K562 (cell line): ENCODE data around the gene NFYC. TPM values are rescaled to one million over a fixed set of nuclear protein-coding genes. Genes with fewer than 3 reads are reported as not detected.

Experiments used
- ATAC-seq: fragments of 200-7000 bp; cut with Tn5 transposase; 3 replicates; pipeline ENCODE4 v1.9.1; 2020; ENCODE audit warnings: moderate library complexity
- BruUV-seq: library from RNA; stranded (reverse); fragments of 400-500 nt; replicated peaks from 2 replicates; lab custom pipeline; 2021; lab: Mats Ljungman, UMichigan
- CTCF ChIA-PET: fragments of 300-600 bp; formaldehyde crosslinking; extraction: SDS; loops from one replicate; lab custom pipeline; 2021; ENCODE audit warnings: low intra/inter-chr PET ratio; lab: Yijun Ruan, JAX
- POLR2A ChIA-PET: fragments of 300-600, 350-650 bp; sonication (Branson Sonifier 250); formaldehyde crosslinking; extraction: SDS; loops from one replicate; lab custom pipeline; 2021; ENCODE audit warnings: antibody characterized with exemption, inconsistent platforms; lab: Yijun Ruan, JAX
- DNase-seq, 4 experiments: peaks; one replicate each; pipeline versions ENCODE4 v3.0.0 to v3.0.0-alpha.2; 2011 to 2018; ENCODE audit warnings: low spot score in 3 of 4, mixed read lengths in 3 of 4; ENCODE audit errors: extremely low read depth in 1 of 4
- FAIRE-seq: peaks from 2 replicates; lab custom pipeline; 2011; peaks lifted over from hg19 to GRCh38; lab: Jason Lieb, UNC
- H2AFZ ChIP-seq: 2 replicates; pipeline ENCODE4 v1.6.0; 2011; ENCODE audit warnings: low read depth, low read length, control low read depth, inconsistent platforms
- H3K27ac ChIP-seq: fragments of 200-600 bp; 3 replicates; pipeline ENCODE4 v1.8.0; 2011; ENCODE audit warnings: low read depth, mild to moderate bottlenecking, control low read depth, inconsistent platforms, low read length, moderate library complexity, mixed read lengths; ENCODE audit errors: extremely low read depth
- H3K27me3 ChIP-seq, 2 experiments: fragments of 300-600 bp in 1 of 2; 2 replicates in 1 of 2; 3 replicates in 1 of 2; pipeline versions ENCODE4 v1.6.0 to v1.8.0; 2011; ENCODE audit warnings: inconsistent platforms in 2 of 2, low read length in 2 of 2, mild to moderate bottlenecking in 1 of 2, mixed read lengths in 1 of 2, moderate library complexity in 1 of 2; ENCODE audit not compliant: control insufficient read depth in 2 of 2, insufficient read depth in 2 of 2
- H3K36me3 ChIP-seq: fragments of 300-600 bp; 3 replicates; pipeline ENCODE4 v1.8.0; 2011; ENCODE audit warnings: mild to moderate bottlenecking, low read length, inconsistent platforms; ENCODE audit not compliant: control insufficient read depth, insufficient read depth
- H3K4me1 ChIP-seq, 2 experiments: fragments of 200-600 bp in 1 of 2; replicated peaks in 1 of 2; 2 replicates in 1 of 2; 3 replicates in 1 of 2; pipeline versions ENCODE4 v1.5.1 to v1.8.0; 2011; ENCODE audit warnings: inconsistent platforms in 2 of 2, low read length in 2 of 2, mild to moderate bottlenecking in 1 of 2, mixed read lengths in 1 of 2, moderate library complexity in 1 of 2; ENCODE audit not compliant: control insufficient read depth in 2 of 2, insufficient read depth in 2 of 2
- H3K4me2 ChIP-seq: 2 replicates; pipeline ENCODE4 v1.6.1; 2011; ENCODE audit warnings: low read length, control low read depth, inconsistent platforms, mixed read lengths; ENCODE audit not compliant: insufficient read depth
- H3K4me3 ChIP-seq: fragments of 200-600 bp; sonication (generic), shearing (Covaris generic); 2 replicates; pipeline ENCODE4 v1.5.1; 2016; ENCODE audit warnings: control low read depth, inconsistent platforms
- H3K79me2 ChIP-seq: fragments of 200-600 bp; 3 replicates; pipeline ENCODE4 v1.8.0; 2011; ENCODE audit warnings: low read length, inconsistent platforms; ENCODE audit not compliant: control insufficient read depth, insufficient read depth
- H3K9ac ChIP-seq, 2 experiments: 2 replicates each; pipeline versions ENCODE4 v1.6.0 to v1.6.1; 2011; ENCODE audit warnings: low read depth in 2 of 2, low read length in 2 of 2, control low read depth in 1 of 2, inconsistent platforms in 1 of 2, mild to moderate bottlenecking in 1 of 2, mixed read lengths in 1 of 2; ENCODE audit not compliant: insufficient read depth in 1 of 2
- H3K9me1 ChIP-seq: one replicate; pipeline ENCODE4 v1.6.0; 2011; ENCODE audit warnings: inconsistent platforms, mild to moderate bottlenecking, low read length, moderate library complexity; ENCODE audit not compliant: control insufficient read depth, insufficient read depth
- H3K9me3 ChIP-seq: replicated peaks from 2 replicates; pipeline ENCODE4 v1.5.1; 2011; ENCODE audit warnings: low read depth, low read length, inconsistent platforms; ENCODE audit not compliant: control insufficient read depth, insufficient read depth
- H4K20me1 ChIP-seq: replicated peaks from 2 replicates; pipeline ENCODE4 v1.6.1; 2011; ENCODE audit warnings: low read length, inconsistent platforms, mixed read lengths; ENCODE audit not compliant: control insufficient read depth, insufficient read depth
- NFYB ChIP-seq: IDR thresholded peaks from 2 replicates; pipeline ENCODE4 v1.6.1; 2011; ENCODE audit warnings: mild to moderate bottlenecking, moderate library complexity; ENCODE audit not compliant: insufficient read length; ENCODE audit errors: extremely low read depth
- ZBTB49 ChIP-seq: sonication (generic); formaldehyde crosslinking; IDR thresholded peaks from 2 replicates; pipeline ENCODE4 v1.8.0; 2022; ENCODE audit warnings: missing genetic modification reagents, mild to moderate bottlenecking, borderline replicate concordance
- WGBS: fragments of 100-300 bp; shearing (Covaris generic); methylation state at CpG from one replicate; pipeline ENCODE4 v1.1.6; 2016; ENCODE audit warnings: low coverage, mixed read lengths; ENCODE audit not compliant: insufficient coverage; ENCODE audit errors: missing lambda C conversion rate; 5-methylcytosine and 5-hydroxymethylcytosine counted together
- in situ Hi-C: fragments of 300-500 bp; cut with MboI; formaldehyde crosslinking; loops from 4 replicates; pipeline ENCODE4 v1.15.0; 2018; ENCODE audit warnings: inconsistent platforms, mixed read lengths
- intact Hi-C: fragments of 100-400 bp; cut with micrococcal nuclease; formaldehyde crosslinking; loops from 2 replicates; pipeline ENCODE4 v1.14.2; 2022
- polyA plus RNA-seq, 8 experiments: library from polyadenylated mRNA; depleted of rRNA in 4 of 8; stranded (reverse) in 5 of 8; unstranded in 3 of 8; fragments of >200 nt; fragmentation: Nextera tagmentation in 2 of 8; fragmentation: Illumina TruSeq in 1 of 8; extraction: Ambion mirVana in 2 of 8; extraction: Trizol in 1 of 8; gene quantifications; 2 replicates each; pipeline versions ENCODE4 v1.2.1 to v1.2.3, GENCODE V29; 2011 to 2014; ENCODE audit warnings: inconsistent platforms in 1 of 8, missing spikeins in 1 of 8
- total RNA-seq, 7 experiments: library from RNA; depleted of rRNA in 6 of 7; stranded (reverse); fragments of >200 nt in 6 of 7; fragmentation: Illumina TruSeq in 2 of 7; extraction: Trizol in 2 of 7; gene quantifications; 2 replicates each; pipeline versions ENCODE4 v1.2.1 to v1.2.3, GENCODE V29; 2011 to 2021; ENCODE audit warnings: low replicate concordance in 1 of 7

NFYC gene
- total and polyA plus RNA-seq, 9 of the 15 experiments (the other 6 are each of a cell fraction or from before 2014, with no cell fraction given): 4.8 to 59.8 (median 41.1) TPM

DNA sequence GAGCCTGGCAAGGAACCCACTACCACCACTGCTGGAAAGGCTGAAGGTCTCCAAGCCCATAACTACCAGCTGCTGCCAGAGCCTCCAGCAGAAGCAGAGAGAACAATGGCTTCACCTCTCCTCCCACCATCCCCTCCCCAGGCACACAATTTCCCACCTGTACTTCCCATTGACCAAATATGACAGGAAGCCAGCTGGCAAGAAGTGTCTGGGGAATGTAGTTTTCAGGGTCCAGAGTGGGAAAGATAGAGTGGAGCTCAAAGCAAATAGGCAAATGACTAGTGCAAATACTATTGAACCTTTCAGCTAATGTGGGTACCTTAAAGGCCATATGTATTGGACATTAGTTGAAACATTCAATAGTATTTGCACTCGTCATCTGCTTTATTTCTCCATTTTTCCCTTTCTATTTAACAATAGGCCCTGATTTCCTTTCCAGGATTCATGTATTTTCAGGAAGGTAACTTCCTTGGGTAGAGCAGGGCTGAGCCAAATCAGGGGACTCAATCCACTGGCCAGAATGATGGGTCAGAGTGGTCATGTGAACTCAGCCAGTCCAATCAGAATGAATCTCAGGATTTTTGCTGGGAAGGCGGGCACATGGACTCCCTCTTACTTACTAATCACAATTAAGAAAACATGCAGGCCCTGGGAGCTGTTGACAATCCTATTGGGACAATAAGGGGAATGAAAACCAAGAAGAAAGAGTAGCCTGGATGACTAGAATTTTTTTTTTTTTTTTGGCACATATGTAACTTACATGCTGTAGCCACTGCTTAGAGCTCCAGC, 12.1 kb upstream of the NFYC start:
- in situ Hi-C loops: no loop called here

More for the DNA sequence above, 12.1 kb upstream of the NFYC start:
- TF ChIP-seq ZBTB49 (CRISPR knock-in tag) (no peak), NFYB (peak; percentile 29)
- no peaks in the 10 kb centered on the region for H3K9me1 ChIP-seq
- no peak overlapping the region for H3K4me3 ChIP-seq
- H4K20me1 ChIP-seq: no peaks in the 10 kb centered on the region
- no peak for FAIRE-seq
- H2AFZ ChIP-seq: no peak overlapping the region
- POLR2A ChIA-PET: interaction anchor here (0.8 to 3.6 kb wide), 2 partner anchors 11 to 20 kb away, joined by 4 to 27 read pairs; partner anchors contain the start of gene NFYC
- H3K27ac ChIP-seq: no peak overlapping the region
- DNase-seq: no peak
- peaks cover 3 to 6% of the 10 kb centered on the region in 2 experiments; a peak in 2 of 5 replicates for H3K4me1 ChIP-seq
- BruUV-seq: no TSS peak
- intact Hi-C loops: no loop called here
- H3K9me3 ChIP-seq: no peaks in the 10 kb centered on the region
- CTCF ChIA-PET: no interaction called here
- no peaks in the 10 kb centered on the region for H3K36me3 ChIP-seq
- no peaks in the 10 kb centered on the region for H3K27me3 ChIP-seq
- WGBS: 39% methylated on average over 2 of the region's 2 CpGs
- H3K4me2 ChIP-seq: no peak overlapping the region
- H3K9ac ChIP-seq: no peak overlapping the region
- no peak for ATAC-seq
- no peaks in the 10 kb centered on the region for H3K79me2 ChIP-seq
